Keratinocyte (primary cell): Measurements from ENCODE around the gene CEL. TPM values are rescaled to one million over a fixed set of nuclear protein-coding genes. Genes with fewer than 3 reads are reported as not detected.

Source experiments
- DNase-seq: peaks from one replicate; pipeline ENCODE4 v3.0.0-alpha.2; 2011; ENCODE audit warnings: low read depth, missing footprints, low spot score
- FAIRE-seq: peaks from 2 replicates; lab custom pipeline; 2011; peaks lifted over from hg19 to GRCh38; lab: Jason Lieb, UNC
- H2AFZ ChIP-seq: 2 replicates; pipeline ENCODE4 v1.6.0; 2012; ENCODE audit warnings: low read length, control low read depth, inconsistent platforms; ENCODE audit not compliant: control insufficient read depth
- H3K27ac ChIP-seq: 2 replicates; pipeline ENCODE4 v1.5.1; 2011; ENCODE audit warnings: low read length; ENCODE audit not compliant: control insufficient read depth, insufficient read depth
- H3K27me3 ChIP-seq: 3 replicates; pipeline ENCODE4 v1.6.0; 2011; ENCODE audit warnings: low read length; ENCODE audit not compliant: control insufficient read depth, insufficient read depth; ENCODE audit errors: extremely low read depth
- H3K36me3 ChIP-seq, 2 experiments: 2 replicates in 1 of 2; 3 replicates in 1 of 2; pipeline ENCODE4 v1.5.1; 2011; ENCODE audit warnings: low read length in 2 of 2, mild to moderate bottlenecking in 1 of 2; ENCODE audit not compliant: control insufficient read depth in 2 of 2, insufficient read depth in 2 of 2; ENCODE audit errors: extremely low read depth in 1 of 2
- H3K4me1 ChIP-seq: 3 replicates; pipeline ENCODE4 v1.5.1; 2011; ENCODE audit warnings: low read length; ENCODE audit not compliant: control insufficient read depth, insufficient read depth; ENCODE audit errors: extremely low read depth
- H3K4me2 ChIP-seq: 3 replicates; pipeline ENCODE4 v1.6.0; 2011; ENCODE audit warnings: low read depth, low read length; ENCODE audit not compliant: control insufficient read depth, insufficient read depth; ENCODE audit errors: extremely low read depth
- H3K4me3 ChIP-seq, 3 experiments: fragments of 200-600 bp in 1 of 3; sonication (generic) in 1 of 3; 2 replicates in 2 of 3; 3 replicates in 1 of 3; pipeline ENCODE4 v1.5.1; 2011 to 2016; ENCODE audit warnings: low read length in 3 of 3, mild to moderate bottlenecking in 3 of 3, control low read depth in 2 of 3, inconsistent platforms in 1 of 3, low read depth in 1 of 3, mixed read lengths in 1 of 3, mixed run types in 1 of 3, moderate library complexity in 1 of 3; ENCODE audit not compliant: control insufficient read depth in 2 of 3, insufficient read depth in 2 of 3; ENCODE audit errors: extremely low read depth in 1 of 3
- H3K79me2 ChIP-seq: 2 replicates; pipeline ENCODE4 v1.6.0; 2012; ENCODE audit warnings: low read length; ENCODE audit not compliant: control insufficient read depth, insufficient read depth
- H3K9ac ChIP-seq: 3 replicates; pipeline ENCODE4 v1.6.0; 2011; ENCODE audit warnings: low read length; ENCODE audit not compliant: control insufficient read depth, insufficient read depth; ENCODE audit errors: extremely low read depth
- H3K9me1 ChIP-seq: 3 replicates; pipeline ENCODE4 v1.6.0; 2011; ENCODE audit warnings: low read length; ENCODE audit not compliant: control insufficient read depth, insufficient read depth; ENCODE audit errors: extremely low read depth
- H3K9me3 ChIP-seq: 2 replicates; pipeline ENCODE4 v1.5.1; 2012; ENCODE audit warnings: low read depth, low read length; ENCODE audit not compliant: control insufficient read depth
- H4K20me1 ChIP-seq: 3 replicates; pipeline ENCODE4 v1.6.0; 2011; ENCODE audit warnings: low read length; ENCODE audit not compliant: control insufficient read depth, insufficient read depth; ENCODE audit errors: extremely low read depth
- CTCF ChIP-seq, 3 experiments: IDR thresholded peaks in 1 of 3; conservative IDR thresholded peaks in 1 of 3; optimal IDR thresholded peaks in 1 of 3; 2 replicates in 2 of 3; 3 replicates in 1 of 3; pipeline versions ENCODE3 to v1.5.1; 2011; ENCODE audit warnings: low read length in 3 of 3, mild to moderate bottlenecking in 3 of 3, moderate library complexity in 2 of 3, control low read depth in 1 of 3, inconsistent platforms in 1 of 3; ENCODE audit not compliant: insufficient read depth in 2 of 3; ENCODE audit errors: extremely low read depth in 1 of 3
- EZH2 ChIP-seq: IDR thresholded peaks from one replicate; pipeline ENCODE4 v1.6.1; 2012; ENCODE audit warnings: inconsistent platforms, mild to moderate bottlenecking, low read length, moderate library complexity
- dilution Hi-C: fragments of 300-500 bp; cut with MboI; formaldehyde crosslinking; loops from one replicate; pipeline ENCODE4 v1.7.0; 2020; ENCODE audit warnings: low sequenced_read_pairs; ENCODE audit not compliant: extremely low pct_ligation_motif_present
- polyA plus RNA-seq, 5 experiments: library from polyadenylated mRNA; depleted of rRNA in 3 of 5; stranded (reverse) in 3 of 5; stranded (forward) in 1 of 5; unstranded in 1 of 5; fragments of >200 nt; gene quantifications; 1 replicate in 1 of 5; 2 replicates in 3 of 5; 3 replicates in 1 of 5; pipeline versions ENCODE4 v1.2.1 to v1.2.3, GENCODE V29; 2011 to 2012; ENCODE audit warnings: missing spikeins in 2 of 5, low read depth in 1 of 5, low replicate concordance in 1 of 5

The CEL gene
- polyA plus RNA-seq, 1 donor (not counting 4 experiments of a cell fraction or from before 2014, with no cell fraction given): 0.12 TPM

GRCh38 chr9:133031130-133031422 is 30.7 kb upstream of the CEL start:
- no peak for TF ChIP-seq CTCF (optimal IDR thresholded peaks at IDR 0.05 in 1 of 3, IDR thresholded peaks at IDR 0.05 in 1 of 3, conservative IDR thresholded peaks at IDR 0.05 in 1 of 3; ENCODE audit: extremely low read depth in 1 of 3, insufficient read depth in 2 of 3, low read length in 3 of 3)
- TF ChIP-seq EZH2: no peak
- H3K36me3 ChIP-seq: peaks cover 0 to 3% of the 10 kb centered on the region in 2 experiments
- H3K4me1 ChIP-seq: peaks cover 15% of the 10 kb centered on the region
- DNase-seq (no peak), FAIRE-seq (no peak)
- H4K20me1 ChIP-seq: no peaks in the 10 kb centered on the region
- H3K4me3 ChIP-seq: peak overlapping the region; percentile 82 to 99 (median 94)
- dilution Hi-C loops: no loop called here
- H3K79me2 ChIP-seq: peaks cover 58% of the 10 kb centered on the region
- H3K9me1 ChIP-seq: no peaks in the 10 kb centered on the region
- no peaks in the 10 kb centered on the region for H3K27me3 ChIP-seq
- H2AFZ ChIP-seq: peak overlapping the region; percentile 96
- peak overlapping the region; percentile 92 for H3K27ac ChIP-seq
- peak overlapping the region; percentile 95 for H3K9ac ChIP-seq
- peak overlapping the region; percentile 60 for H3K4me2 ChIP-seq
- no peaks in the 10 kb centered on the region for H3K9me3 ChIP-seq

- no peak for FAIRE-seq
- peak overlapping the region; percentile 92 for H3K27ac ChIP-seq
- peak overlapping the region; percentile 95 for H3K9ac ChIP-seq
- peak overlapping the region; percentile 82 to 99 (median 94) for H3K4me3 ChIP-seq
- dilution Hi-C loops: no loop called here
- H3K9me1 ChIP-seq: no peaks in the 10 kb centered on the region
- H3K4me1 ChIP-seq: peaks cover 15% of the 10 kb centered on the region
- no peak for DNase-seq
- H3K79me2 ChIP-seq: peaks cover 61% of the 10 kb centered on the region
- no peaks in the 10 kb centered on the region for H3K27me3 ChIP-seq
- no peak for TF ChIP-seq CTCF (optimal IDR thresholded peaks at IDR 0.05 in 1 of 3, IDR thresholded peaks at IDR 0.05 in 1 of 3, conservative IDR thresholded peaks at IDR 0.05 in 1 of 3; ENCODE audit: extremely low read depth in 1 of 3, insufficient read depth in 2 of 3, low read length in 3 of 3)
- no peak for TF ChIP-seq EZH2
- peaks cover 0 to 3% of the 10 kb centered on the region in 2 experiments for H3K36me3 ChIP-seq
- no peaks in the 10 kb centered on the region for H3K9me3 ChIP-seq
- H4K20me1 ChIP-seq: no peaks in the 10 kb centered on the region
- H2AFZ ChIP-seq: no peak overlapping the region
- peak overlapping the region; percentile 60 for H3K4me2 ChIP-seq
Measured at GRCh38 chr9:133031496-133031911, 30.3 kb upstream of the CEL start.
